K562 (cell line): ENCODE measurements around the gene ADAM10. TPM values are rescaled to one million over a fixed set of nuclear protein-coding genes. Genes with fewer than 3 reads are reported as not detected.

ENCODE experiments used
- ATAC-seq: fragments of 200-7000 bp; cut with Tn5 transposase; 3 replicates; pipeline ENCODE4 v1.9.1; 2020; ENCODE audit warnings: moderate library complexity
- BruUV-seq: library from RNA; stranded (reverse); fragments of 400-500 nt; replicated peaks from 2 replicates; lab custom pipeline; 2021; lab: Mats Ljungman, UMichigan
- CTCF ChIA-PET: fragments of 300-600 bp; formaldehyde crosslinking; extraction: SDS; loops from one replicate; lab custom pipeline; 2021; ENCODE audit warnings: low intra/inter-chr PET ratio; lab: Yijun Ruan, JAX
- POLR2A ChIA-PET: fragments of 300-600, 350-650 bp; sonication (Branson Sonifier 250); formaldehyde crosslinking; extraction: SDS; loops from one replicate; lab custom pipeline; 2021; ENCODE audit warnings: antibody characterized with exemption, inconsistent platforms; lab: Yijun Ruan, JAX
- DNase-seq, 4 experiments: peaks; one replicate each; pipeline versions ENCODE4 v3.0.0 to v3.0.0-alpha.2; 2011 to 2018; ENCODE audit warnings: low spot score in 3 of 4, mixed read lengths in 3 of 4; ENCODE audit errors: extremely low read depth in 1 of 4
- FAIRE-seq: peaks from 2 replicates; lab custom pipeline; 2011; peaks lifted over from hg19 to GRCh38; lab: Jason Lieb, UNC
- H2AFZ ChIP-seq: 2 replicates; pipeline ENCODE4 v1.6.0; 2011; ENCODE audit warnings: low read depth, low read length, control low read depth, inconsistent platforms
- H3K27ac ChIP-seq: fragments of 200-600 bp; 3 replicates; pipeline ENCODE4 v1.8.0; 2011; ENCODE audit warnings: low read depth, mild to moderate bottlenecking, control low read depth, inconsistent platforms, low read length, moderate library complexity, mixed read lengths; ENCODE audit errors: extremely low read depth
- H3K27me3 ChIP-seq, 2 experiments: fragments of 300-600 bp in 1 of 2; 2 replicates in 1 of 2; 3 replicates in 1 of 2; pipeline versions ENCODE4 v1.6.0 to v1.8.0; 2011; ENCODE audit warnings: inconsistent platforms in 2 of 2, low read length in 2 of 2, mild to moderate bottlenecking in 1 of 2, mixed read lengths in 1 of 2, moderate library complexity in 1 of 2; ENCODE audit not compliant: control insufficient read depth in 2 of 2, insufficient read depth in 2 of 2
- H3K36me3 ChIP-seq: fragments of 300-600 bp; 3 replicates; pipeline ENCODE4 v1.8.0; 2011; ENCODE audit warnings: mild to moderate bottlenecking, low read length, inconsistent platforms; ENCODE audit not compliant: control insufficient read depth, insufficient read depth
- H3K4me1 ChIP-seq, 2 experiments: fragments of 200-600 bp in 1 of 2; replicated peaks in 1 of 2; 2 replicates in 1 of 2; 3 replicates in 1 of 2; pipeline versions ENCODE4 v1.5.1 to v1.8.0; 2011; ENCODE audit warnings: inconsistent platforms in 2 of 2, low read length in 2 of 2, mild to moderate bottlenecking in 1 of 2, mixed read lengths in 1 of 2, moderate library complexity in 1 of 2; ENCODE audit not compliant: control insufficient read depth in 2 of 2, insufficient read depth in 2 of 2
- H3K4me2 ChIP-seq: 2 replicates; pipeline ENCODE4 v1.6.1; 2011; ENCODE audit warnings: low read length, control low read depth, inconsistent platforms, mixed read lengths; ENCODE audit not compliant: insufficient read depth
- H3K4me3 ChIP-seq: fragments of 200-600 bp; sonication (generic), shearing (Covaris generic); 2 replicates; pipeline ENCODE4 v1.5.1; 2016; ENCODE audit warnings: control low read depth, inconsistent platforms
- H3K79me2 ChIP-seq: fragments of 200-600 bp; 3 replicates; pipeline ENCODE4 v1.8.0; 2011; ENCODE audit warnings: low read length, inconsistent platforms; ENCODE audit not compliant: control insufficient read depth, insufficient read depth
- H3K9ac ChIP-seq, 2 experiments: 2 replicates each; pipeline versions ENCODE4 v1.6.0 to v1.6.1; 2011; ENCODE audit warnings: low read depth in 2 of 2, low read length in 2 of 2, control low read depth in 1 of 2, inconsistent platforms in 1 of 2, mild to moderate bottlenecking in 1 of 2, mixed read lengths in 1 of 2; ENCODE audit not compliant: insufficient read depth in 1 of 2
- H3K9me1 ChIP-seq: one replicate; pipeline ENCODE4 v1.6.0; 2011; ENCODE audit warnings: inconsistent platforms, mild to moderate bottlenecking, low read length, moderate library complexity; ENCODE audit not compliant: control insufficient read depth, insufficient read depth
- H3K9me3 ChIP-seq: replicated peaks from 2 replicates; pipeline ENCODE4 v1.5.1; 2011; ENCODE audit warnings: low read depth, low read length, inconsistent platforms; ENCODE audit not compliant: control insufficient read depth, insufficient read depth
- H4K20me1 ChIP-seq: replicated peaks from 2 replicates; pipeline ENCODE4 v1.6.1; 2011; ENCODE audit warnings: low read length, inconsistent platforms, mixed read lengths; ENCODE audit not compliant: control insufficient read depth, insufficient read depth
- CBX3 ChIP-seq, 2 experiments: IDR thresholded peaks; 1 replicate in 1 of 2; 2 replicates in 1 of 2; pipeline ENCODE4 v1.6.1; 2012; ENCODE audit warnings: inconsistent platforms in 2 of 2, low read length in 2 of 2, borderline replicate concordance in 1 of 2, control low read depth in 1 of 2
- FOXP1 ChIP-seq: sonication (generic); formaldehyde crosslinking; IDR thresholded peaks from 2 replicates; pipeline ENCODE4 v1.8.0; 2022; ENCODE audit warnings: mild to moderate bottlenecking, missing genetic modification reagents
- SMARCA4 ChIP-seq: fragments of 450-650 bp; IDR thresholded peaks from 2 replicates; pipeline ENCODE4 v1.6.1; 2016
- ZNF695 ChIP-seq: fragments of 450-650 bp; formaldehyde crosslinking; IDR thresholded peaks from 2 replicates; pipeline ENCODE4 v1.4.0; 2020; ENCODE audit warnings: mild to moderate bottlenecking, moderate library complexity
- WGBS: fragments of 100-300 bp; shearing (Covaris generic); methylation state at CpG from one replicate; pipeline ENCODE4 v1.1.6; 2016; ENCODE audit warnings: low coverage, mixed read lengths; ENCODE audit not compliant: insufficient coverage; ENCODE audit errors: missing lambda C conversion rate; 5-methylcytosine and 5-hydroxymethylcytosine counted together
- in situ Hi-C: fragments of 300-500 bp; cut with MboI; formaldehyde crosslinking; loops from 4 replicates; pipeline ENCODE4 v1.15.0; 2018; ENCODE audit warnings: inconsistent platforms, mixed read lengths
- intact Hi-C: fragments of 100-400 bp; cut with micrococcal nuclease; formaldehyde crosslinking; loops from 2 replicates; pipeline ENCODE4 v1.14.2; 2022
- polyA plus RNA-seq, 8 experiments: library from polyadenylated mRNA; depleted of rRNA in 4 of 8; stranded (reverse) in 5 of 8; unstranded in 3 of 8; fragments of >200 nt; fragmentation: Nextera tagmentation in 2 of 8; fragmentation: Illumina TruSeq in 1 of 8; extraction: Ambion mirVana in 2 of 8; extraction: Trizol in 1 of 8; gene quantifications; 2 replicates each; pipeline versions ENCODE4 v1.2.1 to v1.2.3, GENCODE V29; 2011 to 2014; ENCODE audit warnings: inconsistent platforms in 1 of 8, missing spikeins in 1 of 8
- total RNA-seq, 7 experiments: library from RNA; depleted of rRNA in 6 of 7; stranded (reverse); fragments of >200 nt in 6 of 7; fragmentation: Illumina TruSeq in 2 of 7; extraction: Trizol in 2 of 7; gene quantifications; 2 replicates each; pipeline versions ENCODE4 v1.2.1 to v1.2.3, GENCODE V29; 2011 to 2021; ENCODE audit warnings: low replicate concordance in 1 of 7

The ADAM10 gene
- total and polyA plus RNA-seq, 9 of the 15 experiments (the other 6 are each of a cell fraction or from before 2014, with no cell fraction given): 11.9 to 152 (median 57.3) TPM

DNA sequence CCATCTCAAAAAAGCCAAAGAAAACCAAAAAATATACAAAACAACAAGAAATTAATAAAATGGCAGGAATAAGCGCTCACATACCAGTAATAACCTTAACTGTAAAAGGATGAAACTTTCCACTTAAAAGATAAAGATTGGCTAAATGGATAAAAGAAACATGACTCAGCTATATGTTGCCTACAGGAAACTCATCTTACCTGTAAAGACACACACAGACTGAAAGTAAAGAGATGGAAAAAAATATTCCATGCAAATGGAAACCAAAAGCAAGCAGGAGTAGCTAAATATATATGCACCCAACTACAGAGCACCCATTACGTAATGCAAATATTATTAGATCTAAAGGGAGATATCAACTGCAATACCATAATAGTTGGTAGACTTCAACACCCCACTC is 49.7 kb downstream of the ADAM10 start (continued):
- TF ChIP-seq FOXP1 (CRISPR knock-in tag) (no peak), ZNF695 (no peak)

DNA sequence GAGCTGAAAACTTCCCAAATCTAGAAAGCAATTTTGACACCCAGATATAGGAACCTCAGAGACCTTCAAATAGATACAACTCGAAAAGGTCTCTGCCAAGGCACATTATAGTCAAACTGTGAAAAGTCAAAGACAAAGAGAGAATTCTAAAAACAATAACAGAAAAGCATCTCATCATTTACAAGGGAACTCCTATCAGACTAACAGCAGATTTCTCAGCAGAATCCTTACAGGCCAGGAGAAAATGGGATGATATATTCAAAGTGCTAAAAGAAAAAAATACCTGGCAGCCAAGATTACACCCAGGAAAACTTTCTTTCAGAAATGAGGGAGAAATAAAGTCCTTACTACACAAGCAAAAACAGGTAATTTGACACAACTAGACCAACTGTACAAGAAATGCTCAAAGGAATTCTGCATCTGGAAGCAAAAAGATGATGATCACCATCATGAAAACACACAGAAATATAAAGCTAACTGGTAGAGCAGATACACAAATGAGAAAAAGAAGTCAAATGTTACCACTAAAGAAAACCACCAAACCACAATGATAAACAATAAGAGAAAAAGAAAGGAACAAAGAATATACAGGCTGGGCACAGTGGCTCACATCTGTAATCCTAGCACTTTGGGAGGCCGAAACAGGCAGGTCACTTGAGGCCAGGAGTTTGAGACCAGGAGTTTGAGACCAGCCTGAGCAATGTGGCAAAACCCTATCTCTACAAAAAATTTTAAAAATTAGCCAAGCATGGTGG is 50.4 kb downstream of the ADAM10 start:
- DNase-seq: no peak
- H3K4me3 ChIP-seq: no peak overlapping the region
- H3K9me1 ChIP-seq: no peaks in the 10 kb centered on the region
- WGBS: 93% methylated on average over 2 of the region's 2 CpGs
- no peaks in the 10 kb centered on the region for H3K27me3 ChIP-seq
- in situ Hi-C loops: no loop called here
- ATAC-seq: no peak
- intact Hi-C loops: no loop called here
- no peaks in the 10 kb centered on the region for H4K20me1 ChIP-seq
- CTCF ChIA-PET: no interaction called here
- no peak overlapping the region for H2AFZ ChIP-seq
- peaks cover 12% of the 10 kb centered on the region; the same call in 1 of the 2 replicates for H3K9me3 ChIP-seq
- no peak for FAIRE-seq
- BruUV-seq: no TSS peak
- H3K27ac ChIP-seq: no peak overlapping the region
- H3K79me2 ChIP-seq: peaks cover 95% of the 10 kb centered on the region
- H3K9ac ChIP-seq: no peak overlapping the region
- no peak overlapping the region for H3K4me2 ChIP-seq
- H3K36me3 ChIP-seq: peaks cover 21% of the 10 kb centered on the region; the same call in 2 of the 3 replicates
- TF ChIP-seq SMARCA4: no peak
- peak in 1 of 2 experiments; percentile 78; a peak in 1 of 3 replicates for TF ChIP-seq CBX3 (IDR thresholded peaks at IDR 0.05; ENCODE audit: borderline replicate concordance in 1 of 2, low read length in 2 of 2)
- POLR2A ChIA-PET: no interaction called here
- no peaks in the 10 kb centered on the region; a peak in 2 of 5 replicates for H3K4me1 ChIP-seq
